ENCODE measurements around the gene MYL12B.

Gene MYL12B

GRCh38 chr18:3293196-3293951 lies 31.4 kb downstream of the MYL12B start:
- TF ChIP-seq EZH2 (optimal IDR thresholded peaks at IDR 0.05; ENCODE audit: low read depth, low read length) (no peak), EZH2phosphoT487 (IDR thresholded peaks at IDR 0.05; ENCODE audit: low read length) (no peak)
- TF ChIP-seq, protein P1, sequence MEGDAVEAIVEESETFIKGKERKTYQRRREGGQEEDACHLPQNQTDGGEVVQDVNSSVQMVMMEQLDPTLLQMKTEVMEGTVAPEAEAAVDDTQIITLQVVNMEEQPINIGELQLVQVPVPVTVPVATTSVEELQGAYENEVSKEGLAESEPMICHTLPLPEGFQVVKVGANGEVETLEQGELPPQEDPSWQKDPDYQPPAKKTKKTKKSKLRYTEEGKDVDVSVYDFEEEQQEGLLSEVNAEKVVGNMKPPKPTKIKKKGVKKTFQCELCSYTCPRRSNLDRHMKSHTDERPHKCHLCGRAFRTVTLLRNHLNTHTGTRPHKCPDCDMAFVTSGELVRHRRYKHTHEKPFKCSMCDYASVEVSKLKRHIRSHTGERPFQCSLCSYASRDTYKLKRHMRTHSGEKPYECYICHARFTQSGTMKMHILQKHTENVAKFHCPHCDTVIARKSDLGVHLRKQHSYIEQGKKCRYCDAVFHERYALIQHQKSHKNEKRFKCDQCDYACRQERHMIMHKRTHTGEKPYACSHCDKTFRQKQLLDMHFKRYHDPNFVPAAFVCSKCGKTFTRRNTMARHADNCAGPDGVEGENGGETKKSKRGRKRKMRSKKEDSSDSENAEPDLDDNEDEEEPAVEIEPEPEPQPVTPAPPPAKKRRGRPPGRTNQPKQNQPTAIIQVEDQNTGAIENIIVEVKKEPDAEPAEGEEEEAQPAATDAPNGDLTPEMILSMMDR (IDR thresholded peaks at IDR 0.05; ENCODE audit: low read length), result no peak
- no peak overlapping the region for H3K27ac ChIP-seq (ENCODE audit: low read length)
- H3K9me3 ChIP-seq (replicated peaks; ENCODE audit: insufficient read depth, low read length), result no peaks in the 10 kb centered on the region
- H3K9ac ChIP-seq (ENCODE audit: low read length), result no peak overlapping the region
- H3K4me3 ChIP-seq (ENCODE audit: low read length), result no peak overlapping the region
- DNase-seq, result no peak
- no peaks in the 10 kb centered on the region for H3K36me3 ChIP-seq (replicated peaks; ENCODE audit: insufficient read depth, low read length)
- H2AFZ ChIP-seq (ENCODE audit: low read length), result no peak overlapping the region
- H3K79me2 ChIP-seq (ENCODE audit: low read length), result no peaks in the 10 kb centered on the region
- no peaks in the 10 kb centered on the region for H3F3A ChIP-seq (ENCODE audit: insufficient read depth, low read length)
- H3K27me3 ChIP-seq (replicated peaks; ENCODE audit: insufficient read depth, low read length), result no peaks in the 10 kb centered on the region
- peaks cover 4% of the 10 kb centered on the region; the same call in 1 of the 2 replicates for H3K4me1 ChIP-seq (ENCODE audit: low read length)
- H4K20me1 ChIP-seq (ENCODE audit: insufficient read depth, low read length), result no peaks in the 10 kb centered on the region
- H3K4me2 ChIP-seq (ENCODE audit: low read depth, low read length), result no peak overlapping the region
- no peaks in the 10 kb centered on the region for H3K9me2 ChIP-seq (replicated peaks; ENCODE audit: insufficient read depth, low read length)

DNA sequence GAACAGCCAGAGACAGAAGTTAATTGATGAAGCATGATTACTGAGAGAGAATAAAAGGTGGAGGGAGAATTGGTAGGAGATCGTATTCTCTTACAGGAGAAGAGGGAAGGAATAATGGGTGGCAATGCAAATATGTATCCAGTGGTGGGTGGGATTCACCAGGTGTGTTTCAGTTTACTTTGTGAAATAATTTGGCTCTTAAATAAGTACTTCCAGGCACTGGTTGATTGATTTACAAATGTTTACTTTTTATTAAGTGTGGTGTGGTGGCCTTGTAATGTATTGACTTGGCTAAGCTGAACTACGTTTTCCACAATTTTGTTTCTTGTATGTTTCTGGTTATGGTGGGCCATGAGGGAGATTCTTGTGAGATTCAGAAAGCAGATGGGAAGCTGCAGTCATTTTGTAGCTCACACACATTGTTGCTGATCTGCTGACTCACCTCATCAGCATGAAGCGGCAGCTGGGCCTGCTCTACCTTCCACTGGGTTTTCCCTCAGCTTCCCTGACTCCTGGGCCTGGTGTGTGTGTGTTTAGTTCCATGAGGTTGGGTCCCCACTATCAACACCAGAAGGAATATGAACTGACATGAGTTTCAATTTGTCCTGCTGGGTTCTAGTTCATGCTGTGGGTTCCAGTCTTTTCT lies 32.6 kb downstream of the MYL12B start:
- peaks cover 4% of the 10 kb centered on the region; the same call in 1 of the 2 replicates for H3K4me1 ChIP-seq (ENCODE audit: low read length)
- H3K4me2 ChIP-seq (ENCODE audit: low read depth, low read length), result no peak overlapping the region
- no peaks in the 10 kb centered on the region for H3K9me2 ChIP-seq (replicated peaks; ENCODE audit: insufficient read depth, low read length)
- H3K79me2 ChIP-seq (ENCODE audit: low read length), result no peaks in the 10 kb centered on the region
- H4K20me1 ChIP-seq (ENCODE audit: insufficient read depth, low read length), result no peaks in the 10 kb centered on the region
- TF ChIP-seq EZH2 (optimal IDR thresholded peaks at IDR 0.05; ENCODE audit: low read depth, low read length), result no peak
- TF ChIP-seq, protein P1 (IDR thresholded peaks at IDR 0.05; ENCODE audit: low read length), result no peak
- TF ChIP-seq EZH2phosphoT487 (IDR thresholded peaks at IDR 0.05; ENCODE audit: low read length), result no peak
- H3K9me3 ChIP-seq (replicated peaks; ENCODE audit: insufficient read depth, low read length), result no peaks in the 10 kb centered on the region
- no peak overlapping the region for H2AFZ ChIP-seq (ENCODE audit: low read length)
- no peaks in the 10 kb centered on the region for H3F3A ChIP-seq (ENCODE audit: insufficient read depth, low read length)
- no peaks in the 10 kb centered on the region for H3K27me3 ChIP-seq (replicated peaks; ENCODE audit: insufficient read depth, low read length)
- no peak overlapping the region for H3K4me3 ChIP-seq (ENCODE audit: low read length)
- H3K27ac ChIP-seq (ENCODE audit: low read length), result no peak overlapping the region
- no peak overlapping the region for H3K9ac ChIP-seq (ENCODE audit: low read length)
- DNase-seq, result no peak
- H3K36me3 ChIP-seq (replicated peaks; ENCODE audit: insufficient read depth, low read length), result no peaks in the 10 kb centered on the region

DNA sequence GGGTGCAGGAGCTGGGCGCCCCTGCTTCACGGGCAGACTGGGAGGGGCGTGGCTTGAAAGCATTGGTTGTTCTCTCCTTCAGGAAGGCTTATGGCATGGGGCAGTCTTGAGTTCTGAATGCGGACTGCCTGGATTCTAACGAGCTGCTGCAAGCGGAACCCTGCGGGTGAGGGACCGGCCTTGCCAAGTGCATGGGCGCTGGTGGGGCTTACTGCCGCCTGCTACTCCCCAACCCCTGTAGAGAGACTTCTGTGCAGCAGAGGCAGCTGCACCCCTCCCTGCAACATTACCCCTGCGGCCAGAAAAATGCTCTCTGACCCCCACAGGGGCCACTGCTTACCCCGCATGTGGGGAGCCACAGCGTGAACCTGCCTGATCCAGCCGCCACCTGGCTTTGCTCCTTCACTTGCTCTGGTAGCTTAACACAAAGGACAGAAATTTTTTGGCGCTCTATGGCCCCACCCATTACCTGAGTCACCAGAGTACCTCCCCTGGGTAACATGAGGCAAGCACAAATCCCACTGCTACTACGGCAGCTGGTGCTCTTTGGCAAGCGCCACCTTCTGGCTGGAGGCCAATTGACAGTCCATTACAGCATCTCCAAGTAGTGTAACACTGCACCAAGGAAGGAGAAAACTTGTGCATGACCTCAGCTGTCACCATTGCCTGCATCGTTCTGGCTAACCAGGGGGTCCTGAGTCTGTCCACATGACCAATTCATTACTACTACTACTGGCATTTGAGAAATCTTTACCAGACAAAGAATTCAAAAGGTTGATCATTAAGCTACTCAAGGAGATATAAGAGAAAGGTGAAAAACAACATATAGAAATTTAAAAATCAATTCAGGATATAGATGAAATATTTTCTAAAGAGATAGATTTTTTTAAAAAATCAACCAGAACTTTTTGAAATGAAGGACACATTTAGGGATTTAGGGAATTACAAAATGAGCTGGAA lies 35.4 kb downstream of the MYL12B start:
- Histone ChIP-seq H4K20me1 (ENCODE audit: insufficient read depth, low read length) (no peaks in the 10 kb centered on the region), H3F3A (ENCODE audit: insufficient read depth, low read length) (no peaks in the 10 kb centered on the region), H3K79me2 (ENCODE audit: low read length) (no peaks in the 10 kb centered on the region), H3K27me3 (replicated peaks; ENCODE audit: insufficient read depth, low read length) (no peaks in the 10 kb centered on the region), H3K9me3 (replicated peaks; ENCODE audit: insufficient read depth, low read length) (no peaks in the 10 kb centered on the region), H2AFZ (ENCODE audit: low read length) (peak overlapping the region; percentile 87), H3K36me3 (replicated peaks; ENCODE audit: insufficient read depth, low read length) (no peaks in the 10 kb centered on the region), H3K27ac (ENCODE audit: low read length) (peak overlapping the region; percentile 44; the same call in 1 of the 2 replicates), H3K9ac (ENCODE audit: low read length) (peak overlapping the region; percentile 76), H3K4me3 (ENCODE audit: low read length) (peak overlapping the region; percentile 82), H3K4me1 (ENCODE audit: low read length) (peaks cover 4% of the 10 kb centered on the region; the same call in 1 of the 2 replicates), H3K9me2 (replicated peaks; ENCODE audit: insufficient read depth, low read length) (no peaks in the 10 kb centered on the region), H3K4me2 (ENCODE audit: low read depth, low read length) (peak overlapping the region; percentile 66)
- peak; percentile 94 for DNase-seq
- no peak for TF ChIP-seq EZH2 (optimal IDR thresholded peaks at IDR 0.05; ENCODE audit: low read depth, low read length)
- TF ChIP-seq, protein P1 (IDR thresholded peaks at IDR 0.05; ENCODE audit: low read length), result peak; percentile 95

Data from MM.1S (cell line).